HG03025 (cell line): ENCODE results near the gene LRRC4.
A peak's percentile ranks its signal among the peaks of the same experiment; 100 is the strongest.

Experiments used
- ATAC-seq: cut with Tn5 transposase; IDR thresholded peaks from one replicate; pipeline ENCODE4 v1.9.1; 2021; ENCODE audit warnings: mild to moderate bottlenecking, moderate library complexity; ENCODE audit not compliant: unreplicated experiment, low FRiP score

Gene LRRC4, protein sequence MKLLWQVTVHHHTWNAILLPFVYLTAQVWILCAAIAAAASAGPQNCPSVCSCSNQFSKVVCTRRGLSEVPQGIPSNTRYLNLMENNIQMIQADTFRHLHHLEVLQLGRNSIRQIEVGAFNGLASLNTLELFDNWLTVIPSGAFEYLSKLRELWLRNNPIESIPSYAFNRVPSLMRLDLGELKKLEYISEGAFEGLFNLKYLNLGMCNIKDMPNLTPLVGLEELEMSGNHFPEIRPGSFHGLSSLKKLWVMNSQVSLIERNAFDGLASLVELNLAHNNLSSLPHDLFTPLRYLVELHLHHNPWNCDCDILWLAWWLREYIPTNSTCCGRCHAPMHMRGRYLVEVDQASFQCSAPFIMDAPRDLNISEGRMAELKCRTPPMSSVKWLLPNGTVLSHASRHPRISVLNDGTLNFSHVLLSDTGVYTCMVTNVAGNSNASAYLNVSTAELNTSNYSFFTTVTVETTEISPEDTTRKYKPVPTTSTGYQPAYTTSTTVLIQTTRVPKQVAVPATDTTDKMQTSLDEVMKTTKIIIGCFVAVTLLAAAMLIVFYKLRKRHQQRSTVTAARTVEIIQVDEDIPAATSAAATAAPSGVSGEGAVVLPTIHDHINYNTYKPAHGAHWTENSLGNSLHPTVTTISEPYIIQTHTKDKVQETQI

GRCh38 chr7:128030654-128031611 lies at the start of gene LRRC4:
TSS of gene LRRC4 (minus strand) at chr7:128031437. CDS start at chr7:128030640, 797 bp downstream.
- peak; percentile 32 for ATAC-seq

GRCh38 chr7:128080169-128080568 lies 48.9 kb upstream of the LRRC4 start:
- ATAC-seq, result no peak

DNA sequence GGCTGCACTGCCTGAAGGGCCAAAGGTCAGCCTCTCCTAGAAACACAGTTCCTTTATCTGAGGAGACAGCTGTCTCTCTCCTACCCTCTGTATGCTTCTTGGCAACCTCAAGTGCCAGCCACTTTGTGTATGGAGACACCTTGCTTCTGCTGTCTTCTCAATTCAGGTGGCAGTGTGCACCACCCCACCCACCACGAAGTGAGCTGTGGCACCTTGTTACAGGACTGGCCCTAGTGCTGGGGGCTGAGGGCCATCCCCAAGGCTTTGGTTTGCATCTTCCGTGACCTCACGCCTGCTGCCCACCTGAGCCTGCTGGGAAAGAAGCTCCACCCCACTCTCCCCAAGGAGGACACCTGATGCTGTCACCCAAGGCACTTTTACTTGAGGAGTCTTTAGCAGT lies 47.1 kb upstream of the LRRC4 start:
- ATAC-seq, result no peak

DNA sequence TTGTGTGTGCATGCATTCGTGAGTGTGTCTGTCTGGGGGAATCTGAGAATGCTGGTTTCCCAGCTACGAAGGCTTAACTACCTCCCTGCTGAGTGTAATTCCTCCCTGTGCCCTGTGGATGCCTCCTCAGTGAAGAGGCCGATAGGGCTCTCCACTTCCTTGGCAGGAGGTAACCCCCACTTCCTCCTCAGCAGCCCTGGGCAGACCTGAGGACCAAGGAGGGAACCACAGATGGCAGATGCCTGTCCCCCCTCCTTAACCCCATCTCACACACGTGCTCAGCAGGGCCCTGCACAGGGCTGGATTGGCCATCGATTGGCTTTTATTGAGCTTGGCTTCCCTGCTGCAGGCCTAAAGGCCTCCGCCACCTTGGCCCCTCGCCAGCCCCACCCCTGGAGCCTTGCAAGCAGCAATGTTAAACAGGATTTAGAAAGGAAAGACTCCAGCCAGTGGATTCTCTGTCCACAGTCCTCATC lies 45.6 kb upstream of the LRRC4 start:
- no peak for ATAC-seq

DNA sequence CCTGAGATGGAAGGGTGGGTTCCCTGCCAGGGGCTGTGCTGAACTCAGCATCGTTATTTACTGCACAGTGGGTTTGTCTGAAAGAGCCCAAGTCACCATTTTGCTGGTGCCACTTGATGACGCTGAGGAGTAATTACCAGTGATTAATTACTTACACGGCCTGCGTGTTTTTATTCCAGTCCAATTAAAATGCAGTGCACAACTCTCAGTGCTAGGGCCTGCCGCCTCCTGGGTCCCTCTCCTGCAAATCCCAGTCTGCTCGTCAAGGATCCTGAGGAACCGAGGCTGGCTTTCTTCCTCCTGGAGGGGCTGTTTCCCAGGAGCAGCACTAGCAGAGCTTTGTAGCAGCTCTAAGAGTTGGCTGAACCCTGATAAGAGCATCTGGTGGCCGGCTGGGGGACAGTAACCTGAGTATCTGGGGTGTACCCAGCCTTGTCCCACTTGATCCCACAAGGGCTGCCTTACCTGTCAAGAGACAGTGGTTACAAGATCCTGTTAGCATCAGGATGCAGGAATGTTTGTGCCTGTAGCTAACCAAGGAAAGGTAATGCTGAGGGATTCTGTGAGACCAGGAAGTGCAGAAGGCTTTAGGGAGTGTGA lies 45.1 kb upstream of the LRRC4 start:
- ATAC-seq, result no peak

DNA sequence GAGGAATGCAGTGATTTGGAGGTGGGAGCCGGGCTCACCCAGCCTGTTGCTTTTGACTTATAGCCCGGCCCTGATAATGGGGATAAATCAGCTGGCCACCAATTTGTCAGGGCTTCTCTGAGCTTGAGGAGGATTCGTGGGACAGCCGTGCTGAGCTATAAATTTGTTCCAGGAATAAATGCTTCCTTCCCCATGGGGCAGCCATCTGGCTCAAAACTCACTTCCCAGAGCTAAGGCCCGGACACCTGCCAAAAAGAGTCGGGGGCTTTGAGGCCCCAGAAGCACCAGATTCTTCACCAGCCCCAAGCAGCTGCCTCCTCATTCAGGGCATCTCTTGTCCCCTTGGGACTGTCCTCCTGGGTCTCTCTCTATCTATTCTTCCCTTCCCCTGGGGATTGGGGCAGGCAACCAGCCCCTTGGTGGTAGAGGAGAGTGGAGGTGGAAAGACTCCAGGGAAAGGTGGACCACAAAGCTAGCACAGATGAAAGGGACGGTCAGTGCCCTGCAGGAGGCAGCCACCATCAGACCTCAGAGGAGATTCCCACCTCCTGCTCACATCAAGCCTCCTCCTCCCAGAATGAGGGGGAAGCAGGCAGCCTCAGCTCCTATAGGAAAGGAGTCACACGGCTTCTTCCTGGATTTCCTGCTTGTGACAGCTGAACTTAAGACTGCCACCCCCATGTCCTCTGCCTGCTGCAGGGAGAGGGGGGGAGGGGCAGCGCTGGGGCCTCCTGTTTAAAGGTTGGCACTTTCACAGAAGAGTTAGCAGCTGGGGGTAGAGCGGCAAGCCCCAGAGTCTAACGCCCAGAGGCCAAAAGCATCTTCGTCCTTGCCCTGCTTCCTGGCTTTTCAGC lies 44.2 kb upstream of the LRRC4 start:
- ATAC-seq, result no peak

DNA sequence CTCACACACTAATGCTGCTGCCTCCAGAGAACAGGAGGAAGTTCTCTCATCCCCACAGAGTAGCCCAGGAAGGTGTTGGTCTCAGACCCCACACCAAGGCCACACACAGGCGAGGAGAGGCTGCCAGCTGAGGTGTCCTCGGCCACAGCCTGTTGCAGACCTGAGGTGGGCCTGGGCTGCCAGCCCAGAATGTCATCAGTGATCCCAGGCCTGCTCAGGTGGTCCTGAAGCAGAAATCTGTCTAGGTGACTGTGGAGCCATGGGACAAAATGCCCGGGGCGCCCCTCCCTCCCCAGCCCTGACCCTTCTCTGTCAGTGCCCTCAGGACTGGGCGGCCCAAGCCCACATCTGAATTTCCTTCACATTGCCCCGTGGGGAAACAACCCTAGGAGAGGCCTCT lies 43.5 kb upstream of the LRRC4 start:
- ATAC-seq, result no peak

GRCh38 chr7:128074336-128074735 lies 43.1 kb upstream of the LRRC4 start:
- no peak for ATAC-seq

DNA sequence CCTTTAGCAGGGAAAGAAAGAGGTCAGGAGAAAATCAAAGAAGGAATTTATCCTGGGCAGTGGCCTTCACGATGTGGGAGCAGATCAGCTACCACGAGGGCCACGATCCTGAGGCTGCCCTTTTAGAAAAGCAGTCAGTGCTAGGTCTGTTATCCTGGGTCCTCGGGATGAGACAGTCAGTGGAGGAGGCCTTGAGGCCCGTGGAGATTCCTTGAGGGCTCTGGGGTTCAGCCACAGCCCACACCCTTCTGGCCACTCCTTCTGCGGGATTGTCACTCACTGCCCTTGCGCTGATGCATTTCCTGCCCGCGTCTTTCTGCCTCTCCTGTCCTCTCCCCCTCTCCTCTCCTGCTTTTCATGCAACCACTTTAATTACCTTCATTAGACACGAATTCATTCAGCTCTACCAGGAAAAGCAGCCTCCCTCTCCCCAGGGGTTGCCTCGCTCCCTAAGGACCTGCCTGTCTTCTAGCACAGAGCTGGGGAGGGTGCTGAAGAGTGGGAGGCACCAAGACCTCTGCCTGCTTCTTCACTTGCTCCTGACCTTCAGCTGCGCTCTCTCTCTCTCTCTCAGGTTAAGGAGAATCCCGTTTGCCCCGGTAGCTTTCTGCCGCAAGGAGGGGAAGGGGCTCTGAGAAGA lies 42.6 kb upstream of the LRRC4 start:
- no peak for ATAC-seq

DNA sequence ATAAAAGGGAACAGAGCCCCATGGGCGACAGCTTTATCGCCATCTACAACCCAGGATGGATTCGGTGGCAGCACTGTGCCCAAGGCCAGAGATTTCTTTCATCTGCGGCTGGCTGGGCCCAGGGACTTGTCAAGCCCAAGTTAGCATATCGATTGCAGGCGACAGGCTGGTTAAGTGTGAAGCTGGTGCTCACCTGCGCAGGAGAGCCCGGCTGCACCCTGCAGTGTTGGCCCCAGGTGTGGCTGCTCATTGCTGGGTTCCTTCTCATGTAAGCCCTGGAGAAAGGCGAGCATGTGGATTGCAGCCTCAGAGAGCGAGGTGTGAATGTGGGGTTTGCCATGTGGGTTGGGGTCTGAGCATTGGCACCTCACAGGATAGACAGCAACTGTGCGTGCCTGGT lies 40.6 kb upstream of the LRRC4 start:
- no peak for ATAC-seq

DNA sequence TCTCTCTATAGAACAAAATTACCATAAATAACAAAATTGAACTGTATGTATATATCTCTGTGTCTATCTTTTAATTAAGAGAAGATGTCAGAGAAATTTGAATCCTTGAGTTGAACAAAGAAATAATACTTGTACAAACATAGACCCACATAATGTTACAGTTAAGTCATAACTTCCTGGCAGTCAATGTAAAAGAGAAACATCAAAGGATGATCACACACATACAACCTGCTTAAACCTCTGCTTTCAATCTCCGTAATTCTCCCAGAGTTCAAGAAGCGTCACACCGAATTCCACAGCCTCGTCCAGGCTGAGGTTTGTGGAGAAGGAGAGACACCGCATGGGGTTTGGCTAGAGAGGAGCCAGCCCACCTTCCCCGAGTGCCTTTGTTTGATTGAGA lies 40.1 kb upstream of the LRRC4 start:
- no peak for ATAC-seq

DNA sequence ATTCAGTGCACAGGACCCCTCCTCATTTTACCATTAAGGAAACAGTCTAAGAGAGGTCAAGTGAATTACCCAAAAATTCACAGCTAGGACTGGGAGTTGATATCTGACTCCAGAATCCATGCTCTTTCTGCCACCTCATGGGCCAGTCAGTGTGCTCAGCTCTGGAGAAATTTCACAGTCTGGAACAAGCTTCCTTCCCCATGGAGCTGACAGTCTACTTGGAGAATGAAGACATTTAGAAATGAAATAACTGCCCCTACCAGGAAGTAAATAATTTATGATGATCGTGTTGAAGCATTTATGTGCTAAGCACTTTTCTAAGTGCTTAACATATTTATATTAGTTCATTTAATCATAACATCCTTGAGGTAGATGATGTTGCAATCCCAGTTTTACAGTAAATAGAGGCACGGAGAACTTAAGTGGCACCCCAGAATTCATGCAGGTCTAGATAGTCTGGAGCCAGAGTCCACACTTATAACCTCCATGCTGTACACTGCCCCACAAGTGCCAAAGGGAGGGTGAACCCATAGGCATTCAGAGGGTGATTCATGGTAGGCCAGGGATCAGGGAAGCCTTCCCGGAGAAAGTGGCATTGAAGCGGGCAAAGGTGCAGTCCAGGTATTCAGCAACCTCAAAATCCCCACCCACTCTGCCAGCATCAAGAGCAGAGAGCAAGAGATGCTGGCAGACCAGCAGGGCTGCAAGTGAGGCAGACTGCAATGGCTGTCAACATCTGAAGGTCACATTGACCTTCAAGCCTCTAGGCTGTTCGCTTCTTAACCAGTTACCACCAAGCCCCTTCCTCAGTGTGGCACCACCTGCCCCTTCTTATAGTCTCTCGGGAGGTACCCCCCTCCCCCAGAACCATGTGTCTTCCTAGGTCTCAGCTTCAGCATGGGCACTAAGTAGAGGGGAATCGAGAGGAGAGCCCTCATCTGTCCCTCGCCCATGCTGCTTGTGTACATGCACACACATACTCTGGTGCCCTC lies 38.4 kb upstream of the LRRC4 start:
- ATAC-seq, result no peak

DNA sequence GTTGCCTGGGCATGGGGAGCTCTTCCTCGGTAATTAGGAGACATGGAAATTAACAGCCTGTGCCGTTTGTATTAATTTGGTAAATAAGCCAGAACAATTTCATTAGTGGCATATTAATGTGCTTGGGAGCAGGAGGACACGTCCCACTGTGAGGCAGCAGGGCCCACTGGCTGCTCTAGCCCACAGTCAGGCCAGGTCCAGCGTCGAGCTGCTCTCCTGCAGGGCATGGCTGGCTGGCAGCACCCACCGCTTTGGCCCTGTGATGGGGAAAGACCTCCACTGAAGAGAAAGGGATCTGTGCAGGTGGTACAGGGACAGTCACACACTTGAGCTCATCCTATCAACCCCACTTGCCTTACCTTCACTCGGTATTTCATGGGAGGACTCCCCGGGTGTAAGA lies 37.5 kb upstream of the LRRC4 start:
- no peak for ATAC-seq

DNA sequence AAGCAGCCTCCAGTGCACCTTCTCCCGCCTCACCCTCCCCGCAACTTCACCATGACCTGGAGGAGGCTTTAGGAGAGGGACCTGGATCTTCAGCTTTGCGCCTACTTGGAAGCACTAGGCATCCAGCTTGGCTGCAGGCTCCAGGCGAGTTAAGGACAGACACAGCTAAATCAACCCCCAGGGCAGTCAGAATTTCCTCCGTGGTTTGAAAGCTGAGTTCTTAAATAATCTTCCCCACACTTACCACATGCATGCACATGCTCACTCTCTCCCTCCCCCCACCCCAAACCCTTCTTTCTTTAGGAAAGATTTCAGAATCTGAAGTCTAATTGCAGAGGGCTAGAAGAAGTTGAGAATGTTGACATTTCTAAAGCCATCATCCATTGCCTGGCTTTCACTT lies 36.7 kb upstream of the LRRC4 start:
- no peak for ATAC-seq

- ATAC-seq, result no peak
Measured at GRCh38 chr7:128066858-128067257, 35.6 kb upstream of the LRRC4 start.

DNA sequence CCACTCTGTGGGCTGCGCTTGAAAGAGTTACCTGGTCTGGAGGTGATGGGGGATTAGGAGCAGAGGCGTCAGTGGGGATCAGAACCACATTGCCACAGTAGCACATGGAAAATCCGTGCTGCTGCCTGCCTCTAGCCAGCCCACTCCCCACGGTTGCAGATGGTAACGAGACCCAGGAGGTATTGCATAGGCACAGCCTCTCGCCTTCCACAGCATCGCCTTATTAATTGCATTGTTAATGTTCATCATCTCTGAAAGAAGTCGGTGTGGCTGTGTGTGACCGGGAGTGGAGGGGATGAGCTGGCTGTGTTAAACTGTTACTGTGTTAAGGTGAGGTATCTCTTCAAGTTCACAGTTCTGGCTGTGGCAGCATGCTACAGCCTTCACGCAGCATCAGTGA lies 35.2 kb upstream of the LRRC4 start:
- ATAC-seq, result no peak

- ATAC-seq, result no peak
Measured at GRCh38 chr7:128065872-128066271, 34.6 kb upstream of the LRRC4 start.

- ATAC-seq, result no peak
Measured at GRCh38 chr7:128063088-128063487, 31.9 kb upstream of the LRRC4 start.
